NCI-H1417 treated with DMSO at 0.1 percent for 48 hours (cell line): ENCODE data around the gene EEPD1.
"Not testable (repeated sequence)": the region's sequence is repeated elsewhere in the genome, so short reads cannot be mapped to it uniquely, and the experiment has no call there.

ENCODE experiments used
- DNase-seq: peaks from one replicate; lab custom pipeline; 2025; lab: John Stamatoyannopoulos, UW

The EEPD1 gene

DNA sequence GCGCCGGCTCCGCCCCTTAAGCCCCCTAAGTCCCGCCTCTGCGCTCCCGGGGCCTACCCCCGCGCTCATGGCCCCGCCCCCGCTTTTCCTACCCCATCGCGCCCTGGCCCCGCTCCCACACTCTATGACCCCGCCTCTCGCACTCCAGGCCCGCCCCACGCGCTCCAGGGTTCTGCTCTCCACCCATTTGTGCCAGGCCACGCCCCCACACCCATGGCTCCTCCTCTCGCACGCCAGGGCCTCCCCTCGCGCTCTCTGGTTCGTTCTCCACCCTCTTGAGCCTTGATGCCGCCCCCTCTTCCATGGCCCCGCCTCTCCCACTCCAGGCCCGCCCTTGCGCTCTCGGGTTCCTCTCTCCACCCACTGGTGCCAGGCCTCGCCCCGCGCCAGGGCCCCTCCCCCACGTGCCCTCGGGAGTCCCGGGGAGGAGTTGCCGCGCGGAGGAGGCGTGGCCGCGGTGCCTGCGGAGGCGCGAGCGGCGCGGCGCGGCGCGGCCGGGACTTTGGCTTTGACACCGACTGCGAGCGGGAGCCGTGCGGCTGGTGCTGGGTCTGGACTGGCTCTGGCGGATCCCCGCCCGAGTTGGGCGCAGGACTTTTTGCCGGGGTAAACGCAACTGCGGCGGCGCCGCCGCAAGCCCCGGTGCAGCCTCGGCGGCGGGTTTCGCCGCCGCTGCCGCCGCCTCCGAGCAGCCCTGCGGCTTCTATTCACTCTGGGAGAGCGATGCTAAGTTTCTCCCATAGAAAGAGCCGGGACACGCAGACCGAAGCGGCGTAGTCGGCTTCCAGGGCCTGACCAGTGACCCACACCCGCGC lies at the start of gene EEPD1:
TSS of gene EEPD1 (plus strand) at position 499 of the 815 bp plus-strand sequence. CDS start 1,071 bp downstream, outside the sequence.
- peak; percentile 98 for DNase-seq

DNA sequence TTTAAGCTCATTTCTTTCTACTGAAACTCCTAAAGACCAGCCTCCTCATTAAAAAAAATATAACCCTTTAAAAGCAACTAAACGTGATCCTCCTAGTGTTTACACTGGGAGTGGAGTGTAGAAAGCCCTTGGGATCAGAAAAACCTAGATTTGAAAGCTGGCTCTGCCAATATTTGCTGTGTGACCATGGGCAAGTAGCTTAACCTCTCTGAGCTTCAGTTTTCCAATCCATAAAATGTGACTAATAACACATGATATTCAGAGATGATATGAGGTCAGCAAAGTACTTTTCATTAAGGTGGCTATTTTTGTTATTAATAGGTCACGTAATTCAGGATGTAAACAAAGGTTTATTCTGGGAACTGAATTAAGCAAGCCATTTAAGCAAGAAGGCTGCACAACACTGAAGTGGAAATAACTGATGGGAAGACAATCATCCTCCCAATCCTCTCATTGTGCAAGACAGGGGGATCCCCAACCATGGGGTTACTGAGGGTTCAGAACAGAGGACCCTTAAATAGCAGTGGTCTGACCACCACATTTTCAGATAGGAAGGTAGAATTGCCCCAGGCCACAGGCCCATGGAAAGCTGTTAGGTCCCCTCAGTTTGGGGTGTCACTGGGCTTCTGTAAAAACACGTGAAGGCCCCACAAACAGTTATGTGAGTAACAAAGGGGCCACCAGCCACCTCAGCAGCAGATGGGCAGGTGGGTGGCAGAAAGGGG lies 49.1 kb upstream of the EEPD1 start:
- DNase-seq = no peak

DNA sequence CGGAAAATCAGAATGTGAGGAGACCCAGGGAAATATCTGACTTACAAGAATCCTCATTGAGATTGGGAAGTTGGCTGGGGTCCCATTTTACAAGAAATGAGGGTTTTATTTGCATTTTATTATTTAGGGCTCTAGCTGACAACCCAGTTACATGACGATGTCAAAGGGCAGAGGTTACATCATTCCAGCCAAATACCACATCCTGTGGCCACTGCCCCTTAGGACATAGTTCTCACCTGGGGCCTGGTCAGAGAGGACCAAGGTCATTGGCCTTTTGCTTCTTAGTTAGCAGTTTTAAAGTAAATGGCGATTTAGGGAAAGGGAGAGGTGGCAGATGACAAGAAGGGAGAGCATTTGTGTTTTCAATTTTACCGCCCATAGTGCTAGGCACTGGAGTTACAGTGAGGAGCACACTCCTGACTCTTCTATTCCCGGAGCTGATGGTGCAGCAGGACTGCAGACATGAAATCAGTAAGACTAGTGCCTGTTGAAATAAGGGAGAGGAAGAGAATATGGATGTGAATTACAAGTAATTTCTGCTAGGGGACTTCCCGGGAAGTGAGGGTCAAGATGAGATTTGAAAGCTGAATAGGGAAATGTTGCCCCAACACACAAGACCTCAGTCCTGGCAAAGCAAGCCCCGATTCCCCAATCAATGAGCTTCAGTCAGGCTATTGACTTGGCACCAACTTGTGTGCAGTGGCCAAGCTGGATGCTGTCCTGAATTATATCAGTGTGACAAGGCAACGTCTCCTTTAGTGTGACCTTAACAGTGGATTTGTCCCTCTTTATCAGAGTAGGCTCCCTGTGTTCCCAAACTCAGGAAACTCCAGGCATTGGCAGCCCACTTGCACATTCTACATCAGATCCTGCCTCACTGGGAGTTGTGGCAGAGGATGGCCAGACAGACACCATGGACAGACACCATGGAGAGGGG lies 45.8 kb upstream of the EEPD1 start:
- not testable (repeated sequence) for DNase-seq

DNA sequence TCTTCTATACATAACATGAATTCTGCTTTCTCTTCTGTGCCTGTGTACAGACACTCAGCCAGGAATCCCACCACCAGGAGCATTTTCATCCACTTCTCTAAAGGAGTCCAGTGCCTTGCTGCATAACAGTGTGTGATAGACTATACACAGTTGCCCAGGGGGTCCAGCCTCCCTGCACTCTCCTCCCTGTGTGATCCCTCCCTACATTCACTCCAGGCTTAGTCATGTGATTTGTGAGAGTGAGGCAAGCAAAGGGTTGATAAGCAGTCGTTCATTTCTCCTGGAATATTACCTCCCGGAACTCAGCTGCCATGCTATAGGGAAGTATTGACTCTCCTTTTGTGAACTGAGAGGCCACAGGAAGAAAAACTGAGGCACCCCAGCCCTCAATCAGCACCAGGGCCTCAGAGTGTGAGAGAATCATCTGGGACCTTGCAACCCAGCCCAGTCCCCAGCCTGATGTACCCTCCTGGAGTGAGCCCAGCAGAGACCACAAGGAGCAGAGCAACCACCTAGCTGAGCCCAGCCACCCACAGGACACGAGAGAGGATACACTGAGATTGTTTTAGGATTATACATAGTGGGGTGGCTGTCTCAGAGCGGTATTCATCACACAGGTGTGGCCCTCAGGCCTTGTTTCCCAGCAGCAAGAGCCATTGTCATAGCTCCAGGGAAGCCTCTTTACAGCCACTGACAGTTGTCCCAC lies 45.0 kb upstream of the EEPD1 start:
- DNase-seq = no peak

DNA sequence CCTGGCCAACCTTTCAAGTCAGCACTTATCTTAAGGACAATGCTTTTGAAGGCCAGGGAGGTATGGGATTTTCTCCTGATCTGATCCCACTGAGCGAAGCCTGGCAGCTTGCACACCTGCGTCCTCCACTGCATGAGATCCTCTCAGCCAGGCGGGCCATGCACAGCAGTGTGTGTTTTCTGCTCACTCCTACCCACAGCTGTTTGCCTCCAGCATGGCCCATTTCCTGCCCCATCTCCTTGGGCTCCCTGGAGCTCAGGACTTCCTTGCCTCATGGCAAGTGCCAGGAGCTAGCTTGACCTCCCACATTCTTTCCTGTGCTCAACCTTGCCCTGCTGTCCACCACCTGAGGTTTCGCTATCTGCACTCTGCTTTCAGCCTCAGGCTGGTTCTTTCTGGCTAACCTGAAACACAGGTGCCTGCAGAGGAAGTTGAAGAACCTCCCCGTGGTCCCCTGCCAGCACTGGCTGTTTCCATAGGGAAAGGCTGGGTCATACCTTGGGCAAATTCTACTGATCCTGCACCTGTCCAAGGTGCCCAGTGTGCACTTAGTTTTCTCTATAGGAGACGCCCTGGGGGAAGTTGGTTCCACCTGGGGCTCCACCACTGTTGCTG lies 43.9 kb upstream of the EEPD1 start:
- no peak for DNase-seq

DNA sequence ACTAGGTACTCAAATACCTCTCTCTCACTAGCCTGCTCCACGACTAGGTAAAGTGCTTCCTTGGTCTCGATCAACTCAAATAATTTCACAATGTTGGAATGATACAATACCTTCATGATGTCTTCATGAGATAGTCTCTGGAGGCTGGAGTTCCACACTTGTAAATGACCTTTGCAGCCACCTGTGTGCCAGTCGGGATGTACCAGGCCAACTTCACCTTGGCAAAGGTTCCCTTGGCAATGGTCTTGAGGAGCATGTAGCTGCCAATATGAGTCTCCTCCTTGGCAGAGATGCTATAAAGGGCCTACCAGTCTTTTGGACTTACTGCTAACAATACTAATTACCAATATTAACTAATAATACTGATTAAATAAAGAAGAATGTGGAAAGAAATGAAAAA lies 42.5 kb upstream of the EEPD1 start:
- no peak for DNase-seq

DNA sequence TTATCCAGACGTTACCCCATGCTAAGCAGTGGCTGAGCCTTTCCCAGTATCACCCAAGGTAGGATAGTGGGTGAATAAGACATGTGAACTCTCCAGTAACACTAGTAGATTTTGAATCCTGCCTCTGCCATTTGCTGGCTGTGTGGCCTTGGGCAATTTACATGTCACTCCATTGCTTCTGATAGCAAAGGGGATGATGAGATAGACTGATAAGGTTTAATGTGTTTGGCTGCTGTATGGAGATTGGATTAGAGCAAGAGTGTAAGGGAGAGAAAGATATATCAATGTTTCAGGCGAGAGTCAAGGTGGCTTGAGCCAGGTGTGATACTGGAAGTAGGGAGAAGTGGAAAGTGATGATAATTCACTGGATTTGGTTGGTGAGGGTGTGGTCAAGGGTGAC lies 40.1 kb upstream of the EEPD1 start:
- no peak for DNase-seq

DNA sequence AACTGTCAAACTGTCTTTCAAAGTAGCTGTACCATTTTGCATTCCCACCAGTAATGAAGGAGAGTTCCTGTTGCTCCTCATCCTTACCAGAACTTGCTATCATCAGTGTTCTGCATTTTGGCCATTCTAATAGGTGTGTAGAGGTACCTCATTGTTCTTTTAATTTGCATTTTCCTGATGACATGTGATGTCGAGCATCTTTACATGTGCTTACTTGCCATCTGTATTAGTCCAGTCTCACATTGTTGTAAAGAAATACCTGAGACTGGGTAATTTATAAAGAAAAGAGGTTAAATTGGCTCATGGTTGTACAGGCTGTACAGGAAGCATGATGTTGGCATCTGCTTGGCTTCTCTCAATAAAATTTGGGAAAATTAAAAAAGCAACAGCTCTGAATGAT lies 38.7 kb upstream of the EEPD1 start:
- DNase-seq = no peak

DNA sequence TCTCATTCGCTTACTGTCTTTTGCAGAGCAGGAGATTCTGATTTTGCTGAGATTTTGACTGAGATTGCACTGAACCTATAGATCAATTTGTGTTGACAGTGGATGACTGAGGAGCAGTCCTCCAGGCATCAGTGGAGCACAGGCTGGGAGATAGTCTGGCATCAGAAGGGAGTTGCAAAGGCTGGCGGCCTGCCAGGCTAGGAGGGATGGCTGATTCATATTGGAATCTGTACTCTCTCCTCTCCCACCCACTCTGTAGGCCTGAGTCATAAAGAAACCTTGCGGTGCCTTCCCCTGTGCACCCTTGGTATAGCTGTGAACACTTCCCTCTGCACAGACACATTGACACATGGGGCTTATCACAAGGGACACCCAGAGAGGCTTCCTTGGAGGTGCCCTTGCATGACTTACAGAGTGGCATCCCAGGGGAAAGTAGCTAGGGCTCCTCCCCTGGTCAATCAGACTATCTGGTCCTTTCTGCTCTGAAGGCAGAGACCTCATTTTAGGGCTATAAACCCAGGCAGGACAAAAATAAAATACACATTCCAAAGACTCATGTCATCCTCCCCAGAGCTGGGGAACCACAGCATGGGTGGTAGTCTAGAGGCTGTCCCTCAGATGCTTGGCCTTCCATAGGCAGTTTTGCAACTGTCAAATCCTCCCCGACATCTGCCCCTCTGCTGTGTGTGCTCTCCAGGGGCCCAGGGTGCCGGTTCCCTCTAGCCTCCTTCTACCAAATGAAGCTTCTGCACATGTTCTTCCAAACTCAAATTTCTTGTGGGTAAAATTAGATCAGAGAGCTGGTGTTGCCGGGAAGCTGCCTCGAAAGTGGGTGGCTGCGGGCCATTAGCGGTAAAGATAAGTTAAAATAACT lies 37.4 kb upstream of the EEPD1 start:
- no peak for DNase-seq

DNA sequence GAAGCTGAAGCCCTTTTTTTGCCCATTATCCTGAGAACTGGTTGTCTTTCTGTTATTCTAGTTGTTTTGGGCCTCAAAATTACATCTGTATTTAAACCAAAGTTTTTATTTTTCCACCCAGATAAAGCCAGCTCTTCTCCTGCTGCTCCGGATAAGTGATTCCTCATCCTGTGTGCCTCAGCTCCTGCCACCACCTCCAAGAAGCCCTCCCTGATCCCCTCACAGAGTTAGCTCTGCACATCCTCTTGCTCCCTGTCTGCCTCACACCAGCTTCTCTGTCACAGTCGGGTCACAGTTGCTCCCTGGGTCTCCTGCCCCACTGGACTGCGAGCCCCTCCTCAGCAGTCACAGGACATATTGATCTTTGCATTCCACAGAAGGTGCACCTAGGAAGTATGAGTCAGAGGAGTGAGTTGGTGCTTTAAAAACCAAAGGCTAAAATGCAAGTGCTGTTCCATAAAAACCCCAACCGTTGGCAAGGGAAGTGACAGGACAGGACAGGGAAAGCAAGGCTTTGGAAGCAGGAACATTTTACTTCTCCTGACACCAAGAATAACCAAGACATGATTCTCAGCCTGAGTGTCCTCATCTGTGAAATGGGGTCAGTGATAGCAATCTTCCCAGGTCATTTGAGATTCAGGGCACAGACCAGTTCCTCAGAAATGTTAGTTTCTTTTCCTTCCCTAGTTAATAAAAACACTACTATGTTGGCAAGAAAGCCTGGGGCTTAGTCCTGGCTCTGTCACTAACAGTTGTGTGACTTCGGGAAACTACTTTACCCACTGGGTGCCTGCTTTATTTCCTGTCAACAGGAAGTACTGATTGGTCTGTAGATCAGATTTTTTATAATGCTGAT lies 36.5 kb upstream of the EEPD1 start:
- no peak for DNase-seq

DNA sequence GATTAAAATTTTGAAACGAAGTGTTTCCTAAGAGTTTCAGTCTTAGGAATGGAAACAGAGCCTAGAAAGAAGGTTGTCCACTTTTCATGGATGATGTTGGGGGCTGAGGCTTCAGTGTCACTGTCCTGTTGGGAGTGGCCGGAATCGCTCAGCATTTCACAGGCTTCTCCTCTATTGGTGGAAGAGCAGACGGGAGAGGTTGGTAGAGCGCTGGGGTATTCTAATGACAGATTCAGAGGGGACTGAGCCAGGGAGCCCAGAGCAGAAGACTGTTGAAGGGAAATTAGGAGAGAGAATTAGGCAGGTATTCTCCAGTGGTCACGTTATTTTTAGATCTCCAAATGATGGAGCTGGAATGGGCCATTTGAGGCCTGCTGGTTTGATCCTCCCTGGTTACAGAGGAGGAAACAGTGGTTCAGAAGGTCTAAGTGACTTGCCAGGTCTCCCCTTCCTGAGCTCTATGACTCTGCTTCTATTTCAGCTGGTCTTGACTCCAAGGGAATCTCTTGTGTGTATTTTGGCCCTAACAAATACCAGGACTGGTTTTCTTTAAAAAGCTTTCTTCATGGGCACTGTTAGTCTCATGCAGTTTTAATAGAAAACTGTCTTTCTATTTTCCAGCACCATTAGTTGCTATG lies 35.7 kb upstream of the EEPD1 start:
- no peak for DNase-seq

DNA sequence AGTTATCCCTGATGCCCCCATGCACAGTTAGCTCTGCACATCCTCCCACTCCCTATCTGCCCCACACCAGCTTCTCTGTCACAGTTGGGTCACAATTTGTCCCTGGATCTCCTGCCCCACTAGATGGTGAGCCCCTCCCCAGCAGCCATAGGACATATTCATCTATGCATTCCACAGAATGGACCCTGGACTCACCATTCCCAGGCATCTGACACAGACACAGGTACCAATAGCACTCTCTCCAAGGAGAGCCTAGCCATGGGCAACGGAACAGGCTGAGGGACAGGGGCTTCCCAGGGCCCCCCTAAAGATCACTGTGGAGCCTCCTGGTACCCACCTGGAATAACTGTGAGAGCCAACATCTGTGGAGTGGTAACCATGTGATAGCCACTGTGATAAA lies 34.7 kb upstream of the EEPD1 start:
- no peak for DNase-seq

DNA sequence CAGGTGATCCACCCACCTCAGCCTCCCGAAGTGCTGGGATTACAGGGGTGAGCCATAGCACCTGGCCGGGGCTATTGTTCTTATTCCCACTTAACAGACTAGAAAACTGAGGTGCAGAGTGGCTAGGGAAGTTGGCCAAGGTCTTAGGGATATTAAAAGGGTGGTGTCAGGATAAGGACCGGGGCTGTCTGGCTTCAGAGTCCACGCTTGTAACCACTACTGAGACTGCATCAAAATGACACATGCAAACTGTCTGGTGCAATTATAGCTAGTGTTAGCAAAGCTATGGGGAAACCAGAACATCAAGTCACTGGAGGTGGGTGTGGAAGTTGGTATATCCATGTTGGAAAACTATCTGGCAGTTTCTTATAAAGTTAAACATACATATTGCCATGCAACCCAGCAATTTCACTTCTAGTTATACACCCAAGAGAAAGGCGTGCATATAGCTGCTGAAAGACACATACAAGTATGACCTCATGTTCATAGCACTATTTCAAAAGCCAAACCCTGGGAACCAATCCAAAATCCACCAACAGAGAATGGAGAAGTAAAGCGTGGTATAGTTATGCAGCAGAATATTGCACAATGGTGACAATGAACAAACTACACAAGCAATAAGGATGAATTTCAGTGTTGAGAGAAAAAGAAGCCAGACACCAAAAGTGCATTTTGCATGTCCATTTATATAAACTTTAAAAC lies 33.9 kb upstream of the EEPD1 start:
- no peak for DNase-seq

DNA sequence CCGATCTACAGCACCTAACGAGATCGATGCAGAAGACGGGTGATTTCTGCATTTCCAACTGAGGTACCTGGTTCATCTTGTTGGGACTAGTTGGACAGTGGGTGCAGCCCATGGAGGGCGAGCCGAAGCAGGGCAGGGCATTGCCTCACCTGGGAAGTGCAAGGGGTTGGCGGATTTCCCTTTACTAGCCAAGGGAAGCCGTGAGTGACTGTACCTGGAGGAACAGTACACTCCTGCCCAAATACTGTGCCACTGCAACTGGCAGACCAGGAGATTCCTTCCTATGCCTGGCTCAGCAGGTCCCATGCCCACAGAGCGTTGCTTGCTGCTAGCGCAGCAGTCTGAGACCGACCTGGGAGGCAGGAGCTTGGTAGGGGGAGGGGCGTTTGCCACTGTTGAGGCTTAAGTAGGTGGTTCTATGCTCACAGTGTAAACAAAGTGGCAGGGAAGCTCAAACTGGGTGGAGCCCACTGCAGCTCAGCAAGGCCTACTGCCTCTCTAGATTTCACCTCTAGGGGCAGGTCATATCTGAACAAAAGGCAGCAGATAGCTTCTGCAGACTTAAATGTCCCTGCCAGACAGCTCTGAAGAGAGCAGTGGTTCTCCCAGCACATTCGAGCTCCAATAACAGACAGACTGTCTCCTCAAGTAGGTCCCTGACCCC lies 32.9 kb upstream of the EEPD1 start:
- not testable (repeated sequence) for DNase-seq

DNA sequence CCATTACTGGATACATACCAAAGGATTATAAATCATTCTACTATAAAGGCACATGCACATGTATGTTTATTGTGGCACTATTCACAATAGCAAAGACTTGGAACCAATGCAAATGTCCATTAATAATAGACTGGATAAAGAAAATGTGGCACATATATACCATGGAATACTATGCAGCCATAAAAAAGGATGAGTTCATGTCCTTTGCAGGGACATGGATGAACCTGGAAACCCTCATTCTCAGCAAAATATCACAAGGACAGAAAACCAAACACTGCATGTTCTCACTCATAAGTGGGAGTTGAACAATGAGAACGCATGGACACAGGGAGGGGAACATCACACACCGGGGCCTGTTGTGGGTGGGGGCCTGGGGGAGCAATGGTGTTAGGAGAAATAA lies 27.4 kb upstream of the EEPD1 start:
- not testable (repeated sequence) for DNase-seq

DNA sequence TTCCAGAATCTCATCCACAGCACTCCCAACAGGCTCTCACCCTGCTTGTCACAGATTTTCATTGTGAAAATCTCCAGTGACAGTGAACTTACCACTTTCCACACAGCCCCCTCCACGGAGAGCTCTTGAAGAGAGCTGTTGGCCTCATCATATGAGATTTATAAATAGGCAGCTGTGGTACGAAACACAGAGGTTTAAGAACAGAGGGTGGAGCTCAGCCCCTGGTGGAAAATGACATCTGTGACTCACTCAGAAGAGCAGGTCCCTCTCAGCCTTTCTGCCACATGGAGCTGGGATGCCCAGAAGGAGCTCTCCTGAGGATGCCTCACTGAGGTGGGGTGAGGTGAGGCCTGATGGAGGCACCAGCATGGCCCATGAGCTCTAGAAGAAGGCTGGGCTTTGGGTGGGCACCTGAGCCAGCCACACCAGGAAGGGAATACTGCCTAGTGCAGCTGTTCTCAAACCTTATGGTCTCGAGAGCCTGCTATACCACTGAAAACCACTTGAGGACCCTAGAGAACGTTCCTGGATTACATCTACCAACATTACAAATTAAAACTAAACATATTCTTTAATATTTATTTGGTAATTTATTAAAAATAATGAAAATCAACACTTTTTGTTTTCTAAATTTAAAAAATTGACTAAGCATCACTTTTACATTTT lies 25.8 kb upstream of the EEPD1 start:
- DNase-seq = no peak

DNA sequence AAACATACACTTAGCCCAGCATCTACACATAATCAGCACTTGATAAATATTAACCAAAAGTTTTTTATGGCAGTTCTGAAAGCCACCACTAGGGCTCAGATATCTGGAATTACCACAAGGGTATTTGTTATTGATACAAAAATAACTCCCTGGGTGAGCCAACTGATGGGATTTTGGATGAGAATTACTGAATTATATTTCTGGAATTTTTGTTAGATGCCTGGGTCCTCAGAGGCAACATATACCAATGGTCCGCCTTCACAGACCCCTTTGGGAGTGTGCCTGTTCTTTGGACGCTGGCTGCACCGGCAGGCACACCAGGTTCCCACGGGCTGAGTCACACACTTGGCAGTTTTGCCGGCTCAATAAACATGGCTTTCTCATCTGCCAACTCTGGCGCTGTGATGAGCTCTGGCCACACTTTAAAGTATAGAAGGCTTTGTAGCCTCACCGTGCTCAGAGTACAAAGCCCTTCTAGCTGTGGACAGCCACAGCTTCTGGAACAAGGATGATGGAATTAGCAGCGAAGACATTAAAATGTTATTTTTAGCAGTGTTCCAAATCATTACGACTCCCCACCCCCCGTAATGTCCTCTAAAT lies 24.5 kb upstream of the EEPD1 start:
- no peak for DNase-seq
